Measurements from ENCODE around the gene ADAMTSL5.
"Not testable (repeated sequence)": the region's sequence is repeated elsewhere in the genome, so short reads cannot be mapped to it uniquely, and the experiment has no call there.

The ADAMTSL5 gene

DNA sequence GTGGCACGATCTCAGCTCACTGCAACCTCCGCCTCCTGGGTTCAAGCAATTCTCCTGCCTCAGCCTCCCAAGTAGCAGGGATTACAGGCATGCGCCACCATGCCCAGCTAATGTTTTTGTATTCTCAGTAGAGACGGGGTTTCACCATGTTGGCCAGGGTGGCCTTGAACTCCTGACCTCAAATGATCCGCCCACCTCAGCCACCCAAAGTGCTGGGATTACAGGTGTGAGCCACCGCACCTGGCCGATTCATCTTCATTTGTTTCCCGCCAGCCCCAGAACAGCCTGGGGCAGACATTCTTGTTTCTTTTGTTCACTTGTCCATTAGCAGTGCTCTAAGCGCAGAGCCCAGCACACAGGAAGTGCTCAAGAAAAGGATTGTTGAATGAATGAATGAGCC, 35.8 kb downstream of the ADAMTSL5 start:
- not testable (repeated sequence) for DNase-seq

GRCh38 chr19:1475751-1476437, 36.9 kb downstream of the ADAMTSL5 start:
- DNase-seq, result no peak

GRCh38 chr19:1474765-1475351, 38.0 kb downstream of the ADAMTSL5 start:
- DNase-seq, result no peak

GRCh38 chr19:1474011-1474764, 38.6 kb downstream of the ADAMTSL5 start:
- DNase-seq, result no peak

- no peak for DNase-seq
These were observed 39.6 kb downstream of the ADAMTSL5 start for GRCh38 chr19:1473085-1473851.

- no peak for DNase-seq
These were observed 40.4 kb downstream of the ADAMTSL5 start for GRCh38 chr19:1472231-1473084.

- no peak for DNase-seq
These were observed 41.2 kb downstream of the ADAMTSL5 start for GRCh38 chr19:1471515-1472160.

GRCh38 chr19:1471010-1471514, 41.8 kb downstream of the ADAMTSL5 start:
- DNase-seq, result no peak

GRCh38 chr19:1470305-1471009, 42.4 kb downstream of the ADAMTSL5 start:
- no peak for DNase-seq

DNA sequence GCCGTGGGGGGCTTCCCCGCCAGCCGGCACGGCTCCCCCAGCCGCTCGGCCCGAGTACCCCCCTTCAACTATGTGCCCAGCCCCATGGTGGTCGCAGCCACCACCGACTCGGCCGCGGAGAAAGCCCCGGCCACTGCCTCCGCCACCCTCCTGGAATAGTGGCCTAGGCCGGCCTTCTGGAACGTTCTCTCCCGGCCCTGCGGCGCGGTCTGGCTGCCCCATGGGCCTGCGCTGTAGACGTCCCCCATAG, 42.8 kb downstream of the ADAMTSL5 start:
- DNase-seq, result no peak

GRCh38 chr19:1469255-1470054, 43.4 kb downstream of the ADAMTSL5 start:
- DNase-seq, result no peak

DNA sequence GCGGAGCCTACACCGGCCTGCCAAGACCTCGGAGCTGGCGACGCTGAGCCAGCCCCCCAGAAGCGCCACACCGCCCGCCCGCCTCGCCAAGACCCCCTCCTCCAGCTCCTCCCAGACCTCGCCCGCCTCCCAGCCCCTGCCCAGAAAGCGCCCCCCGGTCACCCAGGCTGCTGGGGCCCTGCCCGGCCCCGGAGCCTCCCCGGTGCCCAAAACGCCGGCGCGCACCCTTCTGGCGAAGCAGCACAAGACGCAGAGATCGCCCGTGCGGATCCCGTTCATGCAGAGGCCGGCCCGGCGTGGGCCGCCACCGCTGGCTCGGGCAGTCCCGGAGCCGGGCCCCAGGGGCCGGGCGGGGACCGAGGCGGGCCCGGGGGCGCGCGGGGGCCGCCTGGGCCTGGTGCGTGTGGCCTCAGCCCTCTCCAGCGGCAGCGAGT, 44.0 kb downstream of the ADAMTSL5 start:
- DNase-seq, result no peak

DNA sequence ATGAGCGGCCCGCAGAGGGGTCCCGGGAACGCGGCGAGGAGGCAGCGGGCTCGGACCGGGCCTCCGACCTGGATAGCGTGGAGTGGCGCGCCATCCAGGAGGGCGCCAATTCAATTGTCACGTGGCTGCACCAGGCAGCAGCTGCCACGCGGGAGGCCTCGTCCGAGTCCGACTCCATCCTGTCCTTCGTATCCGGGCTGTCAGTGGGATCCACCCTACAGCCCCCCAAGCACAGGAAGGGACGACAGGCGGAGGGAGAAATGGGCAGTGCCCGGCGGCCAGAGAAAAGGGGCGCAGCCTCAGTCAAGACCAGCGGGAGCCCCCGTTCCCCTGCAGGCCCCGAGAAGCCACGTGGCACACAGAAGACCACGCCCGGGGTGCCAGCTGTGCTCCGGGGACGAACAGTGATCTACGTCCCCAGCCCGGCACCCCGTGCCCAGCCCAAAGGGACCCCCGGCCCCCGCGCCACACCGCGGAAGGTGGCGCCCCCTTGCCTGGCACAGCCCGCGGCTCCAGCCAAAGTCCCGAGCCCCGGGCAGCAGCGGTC, 44.5 kb downstream of the ADAMTSL5 start:
- no peak for DNase-seq

GRCh38 chr19:1467490-1468273, 45.1 kb downstream of the ADAMTSL5 start:
- no peak for DNase-seq

DNA sequence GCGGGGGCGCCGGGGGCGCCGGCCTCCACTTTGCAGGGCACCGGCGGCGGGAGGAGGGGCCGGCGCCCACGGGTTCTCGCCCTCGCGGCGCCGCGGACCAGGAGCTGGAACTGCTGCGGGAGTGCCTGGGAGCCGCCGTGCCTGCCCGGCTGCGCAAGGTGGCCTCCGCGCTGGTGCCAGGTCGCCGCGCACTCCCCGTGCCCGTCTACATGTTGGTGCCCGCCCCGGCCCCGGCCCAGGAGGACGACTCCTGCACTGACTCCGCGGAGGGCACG, 45.7 kb downstream of the ADAMTSL5 start:
- no peak for DNase-seq

DNA sequence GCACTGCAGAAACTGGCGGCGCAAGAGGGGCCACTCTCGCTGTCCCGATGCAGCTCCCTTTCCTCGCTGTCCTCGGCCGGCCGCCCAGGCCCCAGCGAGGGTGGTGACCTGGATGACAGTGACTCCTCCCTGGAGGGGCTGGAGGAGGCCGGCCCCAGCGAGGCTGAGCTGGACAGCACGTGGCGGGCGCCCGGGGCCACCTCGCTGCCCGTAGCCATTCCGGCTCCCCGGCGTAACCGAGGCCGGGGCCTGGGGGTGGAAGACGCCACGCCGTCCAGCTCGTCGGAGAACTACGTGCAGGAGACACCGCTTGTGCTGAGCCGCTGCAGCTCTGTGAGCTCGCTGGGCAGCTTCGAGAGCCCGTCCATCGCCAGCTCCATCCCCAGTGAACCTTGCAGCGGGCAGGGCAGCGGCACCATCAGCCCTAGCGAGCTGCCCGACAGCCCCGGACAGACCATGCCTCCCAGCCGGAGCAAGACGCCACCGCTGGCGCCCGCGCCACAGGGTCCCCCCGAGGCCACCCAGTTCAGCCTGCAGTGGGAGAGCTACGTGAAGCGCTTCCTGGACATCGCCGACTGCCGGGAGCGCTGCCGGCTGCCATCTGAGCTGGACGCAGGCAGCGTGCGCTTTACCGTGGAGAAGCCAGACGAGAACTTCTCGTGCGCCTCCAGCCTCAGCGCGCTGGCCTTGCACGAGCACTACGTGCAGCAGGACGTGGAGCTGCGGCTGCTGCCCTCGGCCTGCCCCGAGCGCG, 46.2 kb downstream of the ADAMTSL5 start:
- no peak for DNase-seq

DNA sequence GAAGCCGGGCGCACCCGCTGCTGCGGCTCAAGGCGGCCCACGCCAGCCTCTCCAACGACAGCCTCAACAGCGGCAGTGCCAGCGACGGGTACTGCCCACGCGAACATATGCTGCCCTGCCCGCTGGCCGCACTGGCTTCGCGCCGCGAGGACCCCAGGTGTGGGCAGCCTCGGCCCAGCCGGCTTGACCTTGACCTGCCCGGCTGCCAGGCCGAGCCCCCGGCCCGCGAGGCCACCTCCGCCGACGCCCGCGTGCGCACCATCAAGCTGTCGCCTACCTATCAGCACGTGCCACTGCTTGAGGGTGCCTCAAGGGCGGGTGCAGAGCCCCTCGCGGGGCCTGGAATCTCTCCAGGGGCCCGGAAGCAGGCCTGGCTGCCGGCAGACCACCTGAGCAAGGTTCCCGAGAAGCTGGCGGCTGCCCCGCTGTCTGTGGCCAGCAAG, 46.8 kb downstream of the ADAMTSL5 start:
- no peak for DNase-seq

- DNase-seq, result no peak
These were observed 47.4 kb downstream of the ADAMTSL5 start for GRCh38 chr19:1465191-1466016.

All from NCI-H510A treated with DMSO at 0.1 percent for 48 hours (cell line).